HepG2 (cell line): Measurements from ENCODE around the gene SPINDOC. TPM values are rescaled to one million over a fixed set of nuclear protein-coding genes. Genes with fewer than 3 reads are reported as not detected.
A peak's percentile ranks its signal among the peaks of the same experiment; 100 is the strongest.

Experiments
- AHDC1 ChIP-seq: sonication (generic); formaldehyde crosslinking; IDR thresholded peaks from 2 replicates; pipeline ENCODE4 v1.5.1; 2020; ENCODE audit warnings: mild to moderate bottlenecking, missing genetic modification reagents, borderline replicate concordance
- ATF5 ChIP-seq: sonication (generic); formaldehyde crosslinking; IDR thresholded peaks from 2 replicates; pipeline ENCODE4 v1.4.0; 2020; ENCODE audit warnings: mild to moderate bottlenecking, low read depth, missing genetic modification reagents
- CBX5 ChIP-seq: sonication (generic); formaldehyde crosslinking; IDR thresholded peaks from 2 replicates; pipeline ENCODE4 v1.4.0; 2020; ENCODE audit warnings: missing genetic modification reagents, borderline replicate concordance
- FOXK2 ChIP-seq: fragments of 450-650 bp; IDR thresholded peaks from 2 replicates; pipeline ENCODE4 v1.6.1; 2016
- GZF1 ChIP-seq: sonication (generic); formaldehyde crosslinking; IDR thresholded peaks from 2 replicates; pipeline ENCODE4 v1.5.1; 2020; ENCODE audit warnings: mild to moderate bottlenecking, missing genetic modification reagents
- HCFC1 ChIP-seq: fragments of 150-350 bp; IDR thresholded peaks from 2 replicates; pipeline ENCODE4 v1.6.1; 2014; ENCODE audit warnings: low read depth, low read length
- KDM6A ChIP-seq: IDR thresholded peaks from 2 replicates; pipeline ENCODE4 v1.6.1; 2016; ENCODE audit warnings: low read depth
- PHF5A ChIP-seq: IDR thresholded peaks from one replicate; pipeline ENCODE4 v1.6.1; 2018; ENCODE audit warnings: low read depth, missing genetic modification reagents; ENCODE audit not compliant: unreplicated experiment
- TBP ChIP-seq: sonication (generic); formaldehyde crosslinking; IDR thresholded peaks from 2 replicates; pipeline ENCODE4 v1.5.0; 2020; ENCODE audit warnings: missing genetic modification reagents
- TMF1 ChIP-seq: sonication (generic); formaldehyde crosslinking; IDR thresholded peaks from 2 replicates; pipeline ENCODE4 v1.8.1; 2022; ENCODE audit warnings: low read depth, missing genetic modification reagents
- ZBTB7A ChIP-seq: sonication (generic); formaldehyde crosslinking; IDR thresholded peaks from 2 replicates; pipeline ENCODE4 v1.8.0; 2022; ENCODE audit warnings: mild to moderate bottlenecking, missing genetic modification reagents
- ZFP62 ChIP-seq: sonication (generic); formaldehyde crosslinking; IDR thresholded peaks from 2 replicates; pipeline ENCODE4 v1.4.0; 2020; ENCODE audit warnings: missing genetic modification reagents
- ZNF10 ChIP-seq: sonication (generic); formaldehyde crosslinking; IDR thresholded peaks from 2 replicates; pipeline ENCODE4 v1.4.0; 2020; ENCODE audit warnings: mild to moderate bottlenecking, low read depth, missing genetic modification reagents, borderline replicate concordance
- ZNF432 ChIP-seq: sonication (generic); formaldehyde crosslinking; IDR thresholded peaks from 2 replicates; pipeline ENCODE4 v1.5.0; 2020; ENCODE audit warnings: missing genetic modification reagents, mild to moderate bottlenecking, borderline replicate concordance
- ZNF512B ChIP-seq: sonication (generic); formaldehyde crosslinking; IDR thresholded peaks from 2 replicates; pipeline ENCODE4 v1.5.1; 2020; ENCODE audit warnings: missing genetic modification reagents, mild to moderate bottlenecking, borderline replicate concordance
- ZNF790 ChIP-seq: sonication (generic); formaldehyde crosslinking; IDR thresholded peaks from 2 replicates; pipeline ENCODE4 v1.8.0; 2022; ENCODE audit warnings: missing genetic modification reagents, mild to moderate bottlenecking, borderline replicate concordance
- ZNF878 ChIP-seq: sonication (generic); formaldehyde crosslinking; IDR thresholded peaks from 2 replicates; pipeline ENCODE4 v1.8.1; 2023; ENCODE audit warnings: mild to moderate bottlenecking, missing genetic modification reagents, moderate library complexity
- polyA plus RNA-seq, 8 experiments: library from polyadenylated mRNA; depleted of rRNA in 3 of 8; stranded (reverse) in 7 of 8; unstranded in 1 of 8; fragments of >200 nt; fragmentation: Illumina TruSeq in 4 of 8; extraction: Trizol in 4 of 8; gene quantifications; 2 replicates each; pipeline versions ENCODE4 v1.2.1 to v1.2.3, GENCODE V29; 2011 to 2016; ENCODE audit warnings: low read depth in 4 of 8, missing spikeins in 1 of 8, mixed read lengths in 1 of 8; ENCODE audit not compliant: insufficient read depth in 1 of 8
- total RNA-seq, 5 experiments: library from RNA; depleted of rRNA; stranded (reverse); fragments of >200 nt; fragmentation: Illumina TruSeq; extraction: Trizol; gene quantifications; 2 replicates each; pipeline ENCODE4 v1.2.3, GENCODE V29; 2016; ENCODE audit warnings: low read depth in 1 of 5

SPINDOC gene
- total and polyA plus RNA-seq, 2 of the 13 experiments (the other 11 are each of a cell fraction or from before 2014, with no cell fraction given), result 21.4 to 29.9 TPM

GRCh38 chr11:63862923-63863322 is 49.7 kb downstream of the SPINDOC start (continued):
- TF ChIP-seq ZNF512B (CRISPR knock-in tag), result no peak
- TF ChIP-seq KDM6A (CRISPR knock-in tag), result no peak
- TF ChIP-seq TMF1 (CRISPR knock-in tag), result no peak
- TF ChIP-seq ZFP62 (CRISPR knock-in tag), result no peak
- TF ChIP-seq ZNF10 (CRISPR knock-in tag), result no peak
- no peak for TF ChIP-seq ZNF878 (CRISPR knock-in tag)
- no peak for TF ChIP-seq TBP (CRISPR knock-in tag)
- TF ChIP-seq ZNF432 (CRISPR knock-in tag), result no peak
- TF ChIP-seq GZF1 (CRISPR knock-in tag), result no peak
- no peak for TF ChIP-seq AHDC1 (CRISPR knock-in tag)
- TF ChIP-seq ZBTB7A (CRISPR knock-in tag), result no peak
- no peak for TF ChIP-seq ATF5 (CRISPR knock-in tag)
- TF ChIP-seq ZNF790 (CRISPR knock-in tag), result no peak
- TF ChIP-seq CBX5 (CRISPR knock-in tag), result peak; percentile 66; the same call in 1 of the 2 replicates
- TF ChIP-seq PHF5A, result no peak
- TF ChIP-seq FOXK2, result no peak
- TF ChIP-seq HCFC1, result no peak
